Liver (tissue), 9 donors: Measurements from ENCODE around the gene SLAIN2. TPM values are rescaled to one million over a fixed set of nuclear protein-coding genes. Genes with fewer than 3 reads are reported as not detected.
"Not testable (repeated sequence)": the region's sequence is repeated elsewhere in the genome, so short reads cannot be mapped to it uniquely, and the experiment has no call there.

Experiments used
- DNase-seq: peaks from one replicate; pipeline ENCODE4 v3.0.0-alpha.2; 2017; ENCODE audit warnings: low spot score
- H3K27ac ChIP-seq, 2 donors: one replicate each; pipeline ENCODE4 v1.7.0; 2013; ENCODE audit warnings: inconsistent platforms in 2 of 2, low read length in 2 of 2, control low read depth in 1 of 2, low read depth in 1 of 2, mild to moderate bottlenecking in 1 of 2
- H3K27me3 ChIP-seq, 4 donors: one replicate each; pipeline versions ENCODE4 v1.6.1 to v1.7.0; 2013; ENCODE audit warnings: low read length in 3 of 4, inconsistent platforms in 1 of 4, mild to moderate bottlenecking in 1 of 4, moderate library complexity in 1 of 4; ENCODE audit not compliant: control insufficient read depth in 4 of 4, insufficient read depth in 4 of 4
- H3K36me3 ChIP-seq, 4 donors: one replicate each; pipeline versions ENCODE4 v1.6.1 to v1.7.0; 2013; ENCODE audit warnings: low read length in 3 of 4, mild to moderate bottlenecking in 3 of 4, low read depth in 1 of 4, moderate library complexity in 1 of 4; ENCODE audit not compliant: control insufficient read depth in 4 of 4, insufficient read depth in 3 of 4
- H3K4me1 ChIP-seq, 4 donors: one replicate each; pipeline versions ENCODE4 v1.6.1 to v1.7.0; 2013; ENCODE audit warnings: low read length in 3 of 4, mild to moderate bottlenecking in 3 of 4, moderate library complexity in 1 of 4; ENCODE audit not compliant: control insufficient read depth in 4 of 4, insufficient read depth in 4 of 4
- H3K4me3 ChIP-seq, 3 donors: one replicate each; pipeline versions ENCODE4 v1.6.1 to v1.7.0; 2013; ENCODE audit warnings: low read length in 3 of 3, control low read depth in 1 of 3, low read depth in 1 of 3, mild to moderate bottlenecking in 1 of 3
- H3K9ac ChIP-seq, 2 donors: one replicate each; pipeline ENCODE4 v1.7.0; 2013; ENCODE audit warnings: low read length in 2 of 2, mild to moderate bottlenecking in 2 of 2, moderate library complexity in 2 of 2, control low read depth in 1 of 2, low read depth in 1 of 2
- H3K9me3 ChIP-seq, 4 donors: one replicate each; pipeline versions ENCODE4 v1.6.1 to v1.7.0; 2013; ENCODE audit warnings: low read length in 3 of 4; ENCODE audit not compliant: control insufficient read depth in 4 of 4
- EGR1 ChIP-seq, 2 donors: IDR thresholded peaks; 2 replicates each; pipeline ENCODE4 v1.6.1; 2016 to 2018; ENCODE audit warnings: antibody characterized with exemption in 2 of 2, low read depth in 2 of 2
- FOXA1 ChIP-seq: IDR thresholded peaks from 2 replicates; pipeline ENCODE4 v1.6.1; 2016; ENCODE audit warnings: antibody characterized with exemption
- FOXA2 ChIP-seq: IDR thresholded peaks from 2 replicates; pipeline ENCODE4 v1.6.1; 2016; ENCODE audit warnings: antibody characterized with exemption
- GABPA ChIP-seq, 2 donors: IDR thresholded peaks in 1 of 2; conservative IDR thresholded peaks in 1 of 2; 2 replicates each; pipeline ENCODE4 v1.6.1; 2016; ENCODE audit warnings: antibody characterized with exemption in 2 of 2, mild to moderate bottlenecking in 1 of 2, moderate library complexity in 1 of 2
- HNF4A ChIP-seq, 2 donors: conservative IDR thresholded peaks; 2 replicates each; pipeline ENCODE4 v1.6.1; 2016; ENCODE audit warnings: antibody characterized with exemption in 2 of 2, mild to moderate bottlenecking in 2 of 2
- HNF4G ChIP-seq: IDR thresholded peaks from 2 replicates; pipeline ENCODE4 v1.6.1; 2016; ENCODE audit warnings: antibody characterized with exemption
- JUND ChIP-seq, 2 donors: IDR thresholded peaks; 2 replicates each; pipeline ENCODE4 v1.6.1; 2016; ENCODE audit warnings: antibody characterized with exemption in 2 of 2
- MAX ChIP-seq: IDR thresholded peaks from 2 replicates; pipeline ENCODE4 v1.6.1; 2016; ENCODE audit warnings: antibody characterized with exemption
- NR2F2 ChIP-seq: IDR thresholded peaks from 2 replicates; pipeline ENCODE4 v1.6.1; 2016; ENCODE audit warnings: antibody characterized with exemption
- RAD21 ChIP-seq, 2 donors: IDR thresholded peaks; 2 replicates each; pipeline ENCODE4 v1.6.1; 2016; ENCODE audit warnings: antibody characterized with exemption in 2 of 2, mild to moderate bottlenecking in 2 of 2
- RXRA ChIP-seq, 2 donors: IDR thresholded peaks; 2 replicates each; pipeline ENCODE4 v1.6.1; 2017 to 2018; ENCODE audit warnings: antibody characterized with exemption in 2 of 2, mild to moderate bottlenecking in 1 of 2
- SP1 ChIP-seq: IDR thresholded peaks from 2 replicates; pipeline ENCODE4 v1.6.1; 2018; ENCODE audit warnings: antibody characterized with exemption, mild to moderate bottlenecking
- TAF1 ChIP-seq: conservative IDR thresholded peaks from 2 replicates; pipeline ENCODE4 v1.6.1; 2016; ENCODE audit warnings: antibody characterized with exemption, mild to moderate bottlenecking
- YY1 ChIP-seq: IDR thresholded peaks from 2 replicates; pipeline ENCODE4 v1.6.1; 2016; ENCODE audit warnings: antibody characterized with exemption, mild to moderate bottlenecking
- ZBTB33 ChIP-seq: IDR thresholded peaks from 2 replicates; pipeline ENCODE4 v1.6.1; 2016; ENCODE audit warnings: antibody characterized with exemption
- WGBS: extraction: QIAGEN DNeasy Blood & Tissue Kit; methylation state at CpG from one replicate; pipeline ENCODE4 v1.1.7; 2013; 5-methylcytosine and 5-hydroxymethylcytosine counted together
- polyA plus RNA-seq, 2 donors: library from polyadenylated mRNA; stranded (reverse) in 1 of 2; unstranded in 1 of 2; fragments of 200-250 nt in 1 of 2; fragments of >200 nt in 1 of 2; fragmentation: Nextera tagmentation in 1 of 2; extraction: Ambion mirVana in 1 of 2; gene quantifications; one replicate each; pipeline versions ENCODE4 v1.2.1 to v1.2.3, GENCODE V29; 2013 to 2015
- total RNA-seq, 2 donors: library from RNA; depleted of rRNA; stranded (reverse); fragments of >200 nt; gene quantifications; one replicate each; pipeline ENCODE4 v1.2.3, GENCODE V29; 2014
- TF ChIP-seq, protein P1 (sequence below): fragments of 150-350 bp; IDR thresholded peaks from 2 replicates; pipeline ENCODE4 v1.5.1; 2017; ENCODE audit warnings: improper control_type of control experiment, low read depth, low read length; ENCODE audit not compliant: missing input control
- TF ChIP-seq, protein P2 (sequence below): IDR thresholded peaks from 2 replicates; pipeline ENCODE4 v1.6.1; 2016; ENCODE audit warnings: antibody characterized with exemption, mild to moderate bottlenecking
- TF ChIP-seq, protein P3 (sequence below): IDR thresholded peaks from 2 replicates; pipeline ENCODE4 v1.6.1; 2016; ENCODE audit warnings: antibody characterized with exemption
- donor health status: healthy.
- donor health status: healthy.
- donor health status: healthy.
- donor health status: healthy.
- donor health status: healthy.

SLAIN2 gene
- total RNA-seq (10 to 100 TPM; 12.1 to 32.5 TPM), polyA plus RNA-seq (10 to 100 TPM; 13.7 to 19.5 TPM)

GRCh38 chr4:48340965-48341775 is at the start of gene SLAIN2:
Gene SLAIN2 (plus strand): TSS chr4:48341529. CDS start chr4:48341740, 211 bp downstream.
- peak within 1 kb of the TSS; percentile 89 to 98 for H3K9ac ChIP-seq
- peaks cover 0 to 32% (median 16%) of the 10 kb centered on the region in 4 donors for H3K4me1 ChIP-seq
- H3K9me3 ChIP-seq, result no peaks in the 10 kb centered on the region
- DNase-seq, result peak; percentile 100
- under 1% methylated on average over 89 of the region's 89 CpGs for WGBS
- peak within 1 kb of the TSS; percentile 82 to 97 (median 91) for H3K4me3 ChIP-seq
- H3K36me3 ChIP-seq, result no peaks in the 10 kb centered on the region
- peak within 1 kb of the TSS; percentile 95 to 96 for H3K27ac ChIP-seq
- TF ChIP-seq JUND (IDR thresholded peaks at IDR 0.05) (peak in 1 of 2 donors; percentile 39), GABPA (IDR thresholded peaks at IDR 0.05 in 1 of 2, conservative IDR thresholded peaks at IDR 0.05 in 1 of 2) (peak; percentile 54 to 85), MAX (peak; percentile 39), NR2F2 (no peak), ZBTB33 (peak; percentile 49), EGR1 (IDR thresholded peaks at IDR 0.05; ENCODE audit: low read depth in 2 of 2) (peak in 1 of 2 donors; percentile 49), TAF1 (peak; percentile 90), RXRA (IDR thresholded peaks at IDR 0.05) (peak in 1 of 2 donors; percentile 60), HNF4G (no peak), FOXA1 (peak; percentile 51), YY1 (peak; percentile 92), SP1 (peak; percentile 84), HNF4A (conservative IDR thresholded peaks at IDR 0.05) (peak; percentile 58 to 60), FOXA2 (no peak), RAD21 (IDR thresholded peaks at IDR 0.05) (no peak)
- TF ChIP-seq, protein P1, sequence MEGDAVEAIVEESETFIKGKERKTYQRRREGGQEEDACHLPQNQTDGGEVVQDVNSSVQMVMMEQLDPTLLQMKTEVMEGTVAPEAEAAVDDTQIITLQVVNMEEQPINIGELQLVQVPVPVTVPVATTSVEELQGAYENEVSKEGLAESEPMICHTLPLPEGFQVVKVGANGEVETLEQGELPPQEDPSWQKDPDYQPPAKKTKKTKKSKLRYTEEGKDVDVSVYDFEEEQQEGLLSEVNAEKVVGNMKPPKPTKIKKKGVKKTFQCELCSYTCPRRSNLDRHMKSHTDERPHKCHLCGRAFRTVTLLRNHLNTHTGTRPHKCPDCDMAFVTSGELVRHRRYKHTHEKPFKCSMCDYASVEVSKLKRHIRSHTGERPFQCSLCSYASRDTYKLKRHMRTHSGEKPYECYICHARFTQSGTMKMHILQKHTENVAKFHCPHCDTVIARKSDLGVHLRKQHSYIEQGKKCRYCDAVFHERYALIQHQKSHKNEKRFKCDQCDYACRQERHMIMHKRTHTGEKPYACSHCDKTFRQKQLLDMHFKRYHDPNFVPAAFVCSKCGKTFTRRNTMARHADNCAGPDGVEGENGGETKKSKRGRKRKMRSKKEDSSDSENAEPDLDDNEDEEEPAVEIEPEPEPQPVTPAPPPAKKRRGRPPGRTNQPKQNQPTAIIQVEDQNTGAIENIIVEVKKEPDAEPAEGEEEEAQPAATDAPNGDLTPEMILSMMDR, result peak; percentile 32
- TF ChIP-seq, protein P2, sequence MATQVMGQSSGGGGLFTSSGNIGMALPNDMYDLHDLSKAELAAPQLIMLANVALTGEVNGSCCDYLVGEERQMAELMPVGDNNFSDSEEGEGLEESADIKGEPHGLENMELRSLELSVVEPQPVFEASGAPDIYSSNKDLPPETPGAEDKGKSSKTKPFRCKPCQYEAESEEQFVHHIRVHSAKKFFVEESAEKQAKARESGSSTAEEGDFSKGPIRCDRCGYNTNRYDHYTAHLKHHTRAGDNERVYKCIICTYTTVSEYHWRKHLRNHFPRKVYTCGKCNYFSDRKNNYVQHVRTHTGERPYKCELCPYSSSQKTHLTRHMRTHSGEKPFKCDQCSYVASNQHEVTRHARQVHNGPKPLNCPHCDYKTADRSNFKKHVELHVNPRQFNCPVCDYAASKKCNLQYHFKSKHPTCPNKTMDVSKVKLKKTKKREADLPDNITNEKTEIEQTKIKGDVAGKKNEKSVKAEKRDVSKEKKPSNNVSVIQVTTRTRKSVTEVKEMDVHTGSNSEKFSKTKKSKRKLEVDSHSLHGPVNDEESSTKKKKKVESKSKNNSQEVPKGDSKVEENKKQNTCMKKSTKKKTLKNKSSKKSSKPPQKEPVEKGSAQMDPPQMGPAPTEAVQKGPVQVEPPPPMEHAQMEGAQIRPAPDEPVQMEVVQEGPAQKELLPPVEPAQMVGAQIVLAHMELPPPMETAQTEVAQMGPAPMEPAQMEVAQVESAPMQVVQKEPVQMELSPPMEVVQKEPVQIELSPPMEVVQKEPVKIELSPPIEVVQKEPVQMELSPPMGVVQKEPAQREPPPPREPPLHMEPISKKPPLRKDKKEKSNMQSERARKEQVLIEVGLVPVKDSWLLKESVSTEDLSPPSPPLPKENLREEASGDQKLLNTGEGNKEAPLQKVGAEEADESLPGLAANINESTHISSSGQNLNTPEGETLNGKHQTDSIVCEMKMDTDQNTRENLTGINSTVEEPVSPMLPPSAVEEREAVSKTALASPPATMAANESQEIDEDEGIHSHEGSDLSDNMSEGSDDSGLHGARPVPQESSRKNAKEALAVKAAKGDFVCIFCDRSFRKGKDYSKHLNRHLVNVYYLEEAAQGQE, result peak; percentile 64
- TF ChIP-seq, protein P3, sequence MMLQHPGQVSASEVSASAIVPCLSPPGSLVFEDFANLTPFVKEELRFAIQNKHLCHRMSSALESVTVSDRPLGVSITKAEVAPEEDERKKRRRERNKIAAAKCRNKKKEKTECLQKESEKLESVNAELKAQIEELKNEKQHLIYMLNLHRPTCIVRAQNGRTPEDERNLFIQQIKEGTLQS, result no peak
- no peaks in the 10 kb centered on the region for H3K27me3 ChIP-seq

GRCh38 chr4:48292218-48292790 is 49.0 kb upstream of the SLAIN2 start:
- 95% methylated on average over 39 of the region's 40 CpGs for WGBS
- H3K9ac ChIP-seq, H3K4me1 ChIP-seq, DNase-seq, H3K27ac ChIP-seq, H3K4me3 ChIP-seq, H3K36me3 ChIP-seq, H3K27me3 ChIP-seq, H3K9me3 ChIP-seq: not testable (repeated sequence)
